ENCODE results near the gene AHSG. TPM values are rescaled to one million over a fixed set of nuclear protein-coding genes. Genes with fewer than 3 reads are reported as not detected.

Gene AHSG
- total RNA-seq, 6 experiments from 2014 or later = not detected

DNA sequence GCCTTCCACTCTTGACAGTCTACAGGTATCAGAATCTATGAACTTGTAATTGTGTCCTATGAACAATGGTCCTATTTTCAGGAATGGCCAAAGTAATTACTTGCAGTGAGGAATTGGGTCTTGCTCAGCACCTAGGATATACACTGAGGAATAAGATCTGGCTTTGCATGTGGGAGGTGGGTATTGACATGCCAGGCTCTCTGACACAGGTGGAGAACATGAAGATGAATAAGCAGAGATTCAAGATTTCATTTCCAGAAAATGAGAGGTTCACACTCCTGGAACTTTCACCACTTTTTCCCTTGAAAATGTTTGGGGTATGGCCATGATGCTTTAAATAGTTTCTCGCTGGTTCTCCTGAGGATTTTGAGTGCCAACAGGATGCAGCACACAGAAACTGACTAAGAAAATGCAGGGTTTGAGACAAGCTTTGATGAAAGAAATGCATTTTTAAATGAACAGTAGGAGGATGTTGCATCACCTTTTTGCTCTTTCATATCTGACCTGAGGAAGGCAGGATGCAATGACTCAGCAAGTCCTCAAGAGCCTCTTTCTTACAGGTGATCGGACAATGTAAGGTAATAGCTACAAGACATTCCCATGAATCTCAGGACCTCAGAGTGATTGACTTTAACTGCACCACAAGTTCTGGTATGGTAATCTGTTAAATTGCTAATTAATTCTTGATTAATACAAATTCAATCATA, 56.7 kb downstream of the AHSG start:
- peaks cover 30% of the 10 kb centered on the region for H3K27me3 Mint-ChIP-seq (ENCODE audit: insufficient read depth)
- no peaks in the 10 kb centered on the region for H3K9me3 Mint-ChIP-seq
- no peaks in the 10 kb centered on the region for H3K4me1 Mint-ChIP-seq (ENCODE audit: low read depth)
- no peak overlapping the region for H3K27ac Mint-ChIP-seq
- H3K4me3 Mint-ChIP-seq = no peak overlapping the region
- TF ChIP-seq, protein P1, sequence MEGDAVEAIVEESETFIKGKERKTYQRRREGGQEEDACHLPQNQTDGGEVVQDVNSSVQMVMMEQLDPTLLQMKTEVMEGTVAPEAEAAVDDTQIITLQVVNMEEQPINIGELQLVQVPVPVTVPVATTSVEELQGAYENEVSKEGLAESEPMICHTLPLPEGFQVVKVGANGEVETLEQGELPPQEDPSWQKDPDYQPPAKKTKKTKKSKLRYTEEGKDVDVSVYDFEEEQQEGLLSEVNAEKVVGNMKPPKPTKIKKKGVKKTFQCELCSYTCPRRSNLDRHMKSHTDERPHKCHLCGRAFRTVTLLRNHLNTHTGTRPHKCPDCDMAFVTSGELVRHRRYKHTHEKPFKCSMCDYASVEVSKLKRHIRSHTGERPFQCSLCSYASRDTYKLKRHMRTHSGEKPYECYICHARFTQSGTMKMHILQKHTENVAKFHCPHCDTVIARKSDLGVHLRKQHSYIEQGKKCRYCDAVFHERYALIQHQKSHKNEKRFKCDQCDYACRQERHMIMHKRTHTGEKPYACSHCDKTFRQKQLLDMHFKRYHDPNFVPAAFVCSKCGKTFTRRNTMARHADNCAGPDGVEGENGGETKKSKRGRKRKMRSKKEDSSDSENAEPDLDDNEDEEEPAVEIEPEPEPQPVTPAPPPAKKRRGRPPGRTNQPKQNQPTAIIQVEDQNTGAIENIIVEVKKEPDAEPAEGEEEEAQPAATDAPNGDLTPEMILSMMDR (IDR thresholded peaks at IDR 0.05) = no peak
- no peak for DNase-seq
- no peaks in the 10 kb centered on the region for H3K36me3 Mint-ChIP-seq (ENCODE audit: low read depth)

DNA sequence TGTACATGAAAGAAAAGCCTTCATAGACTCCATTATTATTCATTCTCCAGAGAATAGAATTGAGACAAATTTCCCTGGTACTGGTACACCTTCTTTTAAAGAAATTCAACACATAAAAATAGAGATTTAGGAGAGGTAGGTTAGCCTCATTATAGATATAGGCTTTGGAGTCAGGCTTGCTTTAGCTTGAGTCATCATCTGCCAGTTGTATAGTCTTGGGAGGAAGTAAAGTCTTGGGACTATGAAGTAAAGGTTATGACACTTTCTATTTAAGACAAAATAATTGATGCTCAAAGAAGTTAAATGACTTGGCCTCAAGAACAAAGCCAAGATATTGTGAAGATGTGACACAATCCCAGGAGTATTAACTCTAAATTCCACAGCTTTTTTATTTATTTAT, 57.3 kb downstream of the AHSG start:
- TF ChIP-seq, protein P1 (IDR thresholded peaks at IDR 0.05) = no peak
- Mint-ChIP-seq H3K27me3 (ENCODE audit: insufficient read depth) (peaks cover 30% of the 10 kb centered on the region), H3K4me1 (ENCODE audit: low read depth) (no peaks in the 10 kb centered on the region), H3K27ac (no peak overlapping the region), H3K4me3 (no peak overlapping the region), H3K36me3 (ENCODE audit: low read depth) (no peaks in the 10 kb centered on the region), H3K9me3 (no peaks in the 10 kb centered on the region)
- no peak for DNase-seq

Other genes with a start within 250 kb of the AHSG start
- under 1 TPM; 0.34 to 0.87 (median 0.68) TPM for gene CRYGS, start 68.7 kb upstream of the AHSG start, total RNA-seq (2021; fragmentation: NEBNext Ultra II Directional; extraction: Animal tissue kit (Norgen Biotek cat#: 25700))
- 1 to 10 TPM; 4.8 to 8.0 (median 6.0) TPM for gene TBCCD1, start 45.7 kb upstream of the AHSG start, total RNA-seq (2021; fragmentation: NEBNext Ultra II Directional; extraction: Animal tissue kit (Norgen Biotek cat#: 25700))
- 10 to 100 TPM; 76.8 to 94.0 (median 84.2) TPM for gene DNAJB11, start 42.3 kb upstream of the AHSG start, total RNA-seq (2021; fragmentation: NEBNext Ultra II Directional; extraction: Animal tissue kit (Norgen Biotek cat#: 25700))
- not detected for gene FETUB, start 27.3 kb downstream of the AHSG start, total RNA-seq (2021; fragmentation: NEBNext Ultra II Directional; extraction: Animal tissue kit (Norgen Biotek cat#: 25700))
- gene HRG, start 53.0 kb downstream of the AHSG start, total RNA-seq (2021; fragmentation: NEBNext Ultra II Directional; extraction: Animal tissue kit (Norgen Biotek cat#: 25700)) = not detected
- not detected for gene KNG1, start 104.3 kb downstream of the AHSG start, total RNA-seq (2021; fragmentation: NEBNext Ultra II Directional; extraction: Animal tissue kit (Norgen Biotek cat#: 25700))
- gene EIF4A2, start 170.5 kb downstream of the AHSG start, total RNA-seq (2021; fragmentation: NEBNext Ultra II Directional; extraction: Animal tissue kit (Norgen Biotek cat#: 25700)) = 100 to 1,000 TPM; 249 to 363 (median 264) TPM
- gene RFC4, start 193.4 kb downstream of the AHSG start, total RNA-seq (2021; fragmentation: NEBNext Ultra II Directional; extraction: Animal tissue kit (Norgen Biotek cat#: 25700)) = 10 to 100 TPM; 13.3 to 27.9 (median 25.7) TPM
- not detected for gene ADIPOQ, start 229.7 kb downstream of the AHSG start, total RNA-seq (2021; fragmentation: NEBNext Ultra II Directional; extraction: Animal tissue kit (Norgen Biotek cat#: 25700))